CD4-positive, alpha-beta T cell treated with Interleukin-15 for 4 hours (primary cell): ENCODE measurements around the gene TADA2B.

ENCODE experiments used
- DNase-seq: peaks from one replicate; pipeline ENCODE4 v3.0.0-alpha.2; 2020; ENCODE audit warnings: low spot score

Gene TADA2B

DNA sequence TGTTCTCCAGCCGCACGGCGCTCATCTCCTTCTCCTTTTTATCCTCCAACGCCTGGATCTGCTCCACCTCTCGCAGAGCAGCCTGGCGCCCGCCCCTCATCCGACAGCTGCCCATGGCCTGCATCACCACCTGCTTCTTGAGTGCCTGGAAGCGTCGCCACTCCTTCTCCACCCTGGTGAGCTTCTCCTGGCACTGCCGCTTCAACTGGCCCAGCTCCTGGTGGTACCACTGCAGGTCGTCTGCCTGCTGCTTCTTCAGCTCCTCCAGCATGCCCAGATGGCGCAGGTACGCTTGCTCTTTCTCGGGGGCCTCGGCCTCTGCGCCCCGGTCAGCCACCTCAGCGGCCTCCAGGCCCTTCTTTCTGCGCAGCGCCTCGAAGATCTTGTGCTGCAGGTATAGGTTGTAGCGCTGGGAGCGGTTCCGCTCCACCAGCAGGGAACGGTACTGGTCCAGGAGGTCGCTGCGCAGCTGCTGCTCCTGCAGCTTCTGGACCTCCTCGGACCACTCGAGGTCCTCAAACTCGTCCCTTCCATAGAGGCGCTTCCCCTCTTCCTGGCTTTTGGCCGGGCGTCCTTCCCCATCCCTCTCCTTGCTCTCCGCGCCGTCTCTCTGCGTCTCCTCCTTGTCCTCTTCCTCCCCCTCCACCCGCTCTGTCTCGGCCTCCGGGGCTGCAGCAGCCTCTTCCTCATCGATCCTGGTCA lies 1.2 kb upstream of the TADA2B start:
- DNase-seq: no peak

DNA sequence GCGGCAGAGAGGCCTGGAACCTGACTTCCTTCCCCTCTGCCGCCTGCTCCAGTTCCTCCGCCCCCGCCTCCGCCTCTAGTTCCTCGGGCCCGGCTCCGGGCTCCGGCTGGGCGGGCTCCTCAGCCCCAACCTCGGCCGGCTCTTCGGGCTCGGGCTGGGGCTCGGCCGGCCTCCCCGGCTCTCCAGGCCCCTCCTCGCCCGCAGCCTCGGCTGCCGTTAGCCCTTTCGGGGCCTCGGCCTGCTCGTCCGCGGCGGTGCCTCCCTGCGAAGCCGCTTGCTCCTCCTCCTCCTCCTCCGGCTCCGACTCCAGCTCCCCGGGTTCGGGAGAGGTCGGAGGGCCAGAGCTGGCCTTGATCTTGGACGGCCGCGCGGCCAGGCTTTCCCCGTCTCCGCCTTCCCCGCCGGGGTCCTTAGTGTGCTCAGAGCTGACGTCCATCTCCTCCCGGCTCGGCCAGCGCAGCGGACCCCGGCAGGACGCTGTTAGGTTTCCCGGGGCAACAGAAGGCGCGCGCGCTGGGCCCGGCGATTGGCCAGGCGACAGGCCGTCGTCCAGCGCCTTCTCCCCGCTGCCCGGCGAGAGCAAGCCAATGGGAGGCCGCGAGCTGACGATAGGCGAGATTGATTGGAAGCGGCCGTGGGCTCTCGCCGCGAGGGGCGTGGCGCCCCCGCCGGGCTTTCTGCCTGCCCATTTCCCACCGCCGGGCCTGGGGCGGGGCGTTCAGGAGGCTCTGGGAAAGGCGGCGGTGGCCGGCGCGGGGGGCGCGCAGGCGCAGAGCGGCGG lies 479 bp upstream of the TADA2B start:
- DNase-seq: peak; percentile 96

DNA sequence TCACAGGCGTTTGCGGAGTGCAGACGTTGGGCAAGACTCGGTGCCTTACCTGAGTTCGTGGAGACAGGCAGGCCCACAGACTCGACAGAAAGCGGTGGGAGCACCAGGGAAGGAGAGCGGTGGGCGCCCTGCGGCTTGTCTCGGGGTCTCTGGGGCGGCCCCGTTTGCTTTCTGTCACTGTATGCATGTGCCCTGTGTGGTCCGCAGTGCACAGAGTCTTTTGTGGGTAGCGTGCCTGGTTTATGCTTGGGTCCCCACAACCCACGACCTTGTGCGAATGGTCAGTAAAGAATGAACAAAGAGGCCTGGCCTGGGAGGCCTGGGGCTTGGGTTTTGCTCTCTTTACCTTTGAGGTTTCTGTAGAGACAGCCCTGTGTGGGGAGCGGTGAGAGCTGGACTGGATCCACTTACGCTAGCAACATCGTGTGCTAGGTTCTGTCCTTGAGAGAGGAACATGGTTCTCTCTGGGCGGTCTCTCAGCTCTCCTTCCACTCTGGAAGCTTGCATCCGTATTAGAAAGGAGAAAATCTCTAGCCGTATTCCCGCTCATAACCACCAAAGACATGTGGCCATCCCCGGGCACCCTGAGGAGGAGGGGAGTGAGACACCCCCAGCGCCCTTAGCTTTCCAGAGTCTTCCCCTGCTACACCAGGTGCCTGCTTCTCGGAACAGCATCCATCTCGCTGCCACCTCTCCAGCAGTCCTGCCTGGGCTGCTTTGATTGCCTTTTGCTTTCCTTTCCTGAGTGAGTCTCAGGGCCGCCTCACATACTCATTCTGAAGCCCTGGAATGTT lies 1.2 kb downstream of the TADA2B start:
- DNase-seq: no peak

DNA sequence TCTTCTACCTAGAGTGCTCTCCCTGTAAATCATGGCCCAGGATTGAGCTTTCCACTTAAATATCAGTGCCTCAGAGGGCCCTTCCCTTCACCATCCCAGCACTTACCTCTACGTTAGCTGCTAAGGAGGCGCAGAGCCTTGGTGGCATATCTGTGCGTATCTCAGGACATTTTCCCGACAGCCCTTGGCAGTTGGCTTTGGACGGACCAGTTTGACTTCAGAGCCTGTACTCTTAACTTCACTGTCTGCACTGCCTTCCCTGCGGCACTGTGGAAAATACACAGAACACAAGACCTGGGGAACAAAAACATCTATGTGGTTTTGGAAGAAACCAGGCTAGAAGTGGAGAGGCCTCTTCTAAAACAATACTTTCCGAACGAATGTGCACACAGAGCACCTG lies 2.4 kb downstream of the TADA2B start:
- DNase-seq: no peak

DNA sequence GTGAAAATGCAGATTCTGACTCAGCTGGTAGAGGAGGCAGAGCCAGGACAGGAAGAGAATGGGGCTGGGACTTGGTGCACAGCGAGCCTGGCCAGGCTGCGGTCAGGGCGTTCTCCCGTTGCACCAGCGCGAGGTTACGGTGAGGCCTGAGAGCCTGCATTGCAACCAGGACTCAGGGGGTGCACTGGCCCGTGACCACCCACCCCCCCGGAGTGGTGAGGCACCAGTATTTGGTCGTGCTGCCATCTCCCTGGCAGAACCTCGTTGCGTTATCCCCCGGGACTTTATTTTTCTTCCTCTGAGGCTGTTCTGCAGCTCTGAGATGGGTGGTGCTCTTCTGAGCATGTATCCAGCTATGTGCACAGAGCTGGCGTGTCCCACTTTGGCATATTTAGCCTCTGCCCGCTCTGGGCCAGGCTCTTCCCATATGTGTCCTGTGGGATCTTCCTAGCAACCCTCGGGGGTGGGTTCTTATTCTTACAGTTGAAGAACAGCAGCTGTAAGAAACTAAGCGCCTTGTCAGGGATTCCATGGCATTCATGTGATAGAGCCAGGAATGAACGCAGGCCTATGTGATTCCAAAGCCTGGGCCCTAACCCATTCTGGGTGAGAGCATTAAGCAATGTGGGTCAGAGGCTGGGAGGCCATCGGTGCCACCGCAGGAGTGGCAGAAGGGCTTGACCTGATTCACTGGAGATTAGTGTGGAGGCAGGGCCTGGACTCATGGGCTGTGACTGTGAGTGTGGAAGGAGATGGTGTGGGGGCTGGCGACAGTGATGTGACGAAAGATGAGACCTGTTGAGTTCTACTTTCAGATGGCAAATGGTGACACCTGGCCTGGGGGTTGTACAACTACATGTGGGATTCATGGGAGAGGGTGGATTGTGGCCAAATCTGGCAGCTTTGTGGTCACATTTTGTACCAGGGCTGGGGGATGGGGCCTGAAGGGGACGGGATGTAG lies 3.1 kb downstream of the TADA2B start:
- no peak for DNase-seq

DNA sequence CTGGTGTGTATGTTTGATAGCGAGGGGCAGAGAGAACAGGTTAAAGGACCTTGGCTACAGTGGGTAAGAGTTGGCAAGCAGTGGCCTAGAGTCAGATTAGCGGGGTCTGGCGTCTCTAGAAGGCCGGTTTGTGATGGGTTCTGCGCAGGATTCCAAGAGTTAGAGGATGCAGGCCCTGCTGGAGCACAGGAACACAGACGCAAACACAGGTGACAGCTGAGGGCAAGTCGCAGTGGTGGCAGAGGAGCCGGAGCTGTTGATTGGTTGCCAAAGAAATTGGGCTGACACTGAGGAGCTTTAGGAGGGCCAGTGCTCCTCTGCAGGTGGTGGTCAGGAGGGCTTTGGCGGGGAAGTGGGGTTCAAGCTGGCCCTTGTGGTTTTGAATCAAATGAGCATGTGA lies 3.8 kb downstream of the TADA2B start:
- no peak for DNase-seq

DNA sequence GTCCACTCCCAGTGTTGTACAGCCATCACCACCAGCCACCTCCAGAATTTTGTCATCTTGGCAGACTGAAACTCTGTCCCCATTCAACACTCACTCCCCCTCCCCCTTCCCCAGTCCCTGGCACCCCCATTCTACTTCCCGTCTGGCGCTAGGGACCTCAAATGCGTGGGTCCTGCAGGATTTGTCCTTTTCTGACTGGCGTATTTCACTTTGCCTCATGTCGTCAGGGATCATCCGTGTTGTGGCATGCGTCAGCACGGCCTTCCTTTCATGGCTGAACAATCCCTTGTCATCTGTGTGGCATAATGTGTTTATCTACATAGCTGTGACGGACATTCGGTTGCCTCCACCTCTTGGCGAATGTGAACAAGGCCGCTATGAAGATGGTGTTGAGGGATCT lies 5.5 kb downstream of the TADA2B start:
- no peak for DNase-seq

DNA sequence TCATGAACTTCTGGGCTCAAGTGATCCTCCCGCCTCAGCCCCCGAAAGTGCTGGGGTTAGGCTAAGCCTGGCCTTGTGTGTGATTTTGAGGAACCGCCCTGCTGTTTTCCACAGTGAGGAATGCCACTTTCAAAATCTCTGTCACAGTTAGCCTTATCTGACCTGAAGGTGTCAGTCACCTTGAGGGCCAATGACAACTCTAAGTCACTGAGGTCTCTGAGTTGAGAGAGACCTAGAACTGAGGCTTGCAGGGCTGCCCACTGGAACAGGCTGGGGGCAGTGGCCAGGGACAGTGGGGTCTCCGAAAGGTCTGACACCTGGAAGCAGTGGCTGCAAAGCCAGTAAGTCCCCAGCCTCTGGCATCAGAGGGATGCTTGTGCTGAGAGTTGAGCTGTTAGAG lies 6.1 kb downstream of the TADA2B start:
- no peak for DNase-seq

DNA sequence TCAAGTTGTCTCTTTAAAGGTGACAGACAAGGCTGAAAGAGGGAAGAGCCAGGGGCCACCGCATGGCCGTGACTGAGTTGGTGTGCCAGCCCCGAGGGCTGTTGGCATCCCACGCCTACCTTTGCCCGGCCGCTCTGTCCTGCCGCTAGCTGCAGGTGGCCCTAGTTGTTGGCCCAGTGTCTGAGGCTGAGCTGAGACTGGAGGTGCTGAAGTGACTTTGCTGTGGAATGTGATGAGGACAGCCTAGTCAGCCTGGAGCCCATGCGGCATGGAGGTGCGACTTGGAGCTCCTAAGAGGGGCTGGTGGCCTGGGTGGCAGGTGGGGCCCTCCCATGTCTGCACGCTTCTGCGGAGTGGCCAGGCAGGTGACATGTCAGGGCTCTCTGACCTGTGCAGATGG lies 6.6 kb downstream of the TADA2B start:
- DNase-seq: no peak

DNA sequence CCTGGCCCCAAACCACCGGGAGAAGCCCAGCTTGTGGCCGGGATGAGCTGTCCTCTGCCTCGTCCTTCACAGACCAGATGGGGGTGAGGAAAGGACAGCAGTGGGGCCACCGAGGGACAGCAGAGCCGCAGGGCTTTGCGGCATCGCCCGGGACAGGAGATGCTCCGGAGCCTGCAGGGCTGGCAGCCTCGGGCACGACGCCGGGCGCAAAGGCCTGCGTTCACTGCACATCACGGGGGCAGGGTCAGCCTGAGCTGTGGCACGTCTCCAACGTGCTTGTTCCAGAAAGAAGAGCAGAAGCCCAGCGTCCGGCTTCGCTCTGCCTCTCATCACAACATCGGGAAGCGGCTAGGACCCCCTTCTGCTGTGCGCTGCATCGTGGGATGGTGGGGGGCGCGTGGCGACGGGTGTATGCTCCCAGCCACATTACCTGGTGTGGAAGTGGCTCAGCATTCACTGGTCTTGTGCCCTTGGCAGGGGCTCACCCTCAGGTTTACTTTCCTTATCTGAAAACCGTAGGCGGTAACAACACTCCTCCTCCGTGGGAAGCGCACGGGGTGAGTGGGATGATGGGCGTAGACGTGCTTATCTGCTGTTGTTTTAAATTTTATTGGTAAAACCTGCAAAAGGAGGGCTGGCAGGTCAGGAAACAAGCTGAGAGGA lies 7.4 kb downstream of the TADA2B start:
- DNase-seq: no peak

DNA sequence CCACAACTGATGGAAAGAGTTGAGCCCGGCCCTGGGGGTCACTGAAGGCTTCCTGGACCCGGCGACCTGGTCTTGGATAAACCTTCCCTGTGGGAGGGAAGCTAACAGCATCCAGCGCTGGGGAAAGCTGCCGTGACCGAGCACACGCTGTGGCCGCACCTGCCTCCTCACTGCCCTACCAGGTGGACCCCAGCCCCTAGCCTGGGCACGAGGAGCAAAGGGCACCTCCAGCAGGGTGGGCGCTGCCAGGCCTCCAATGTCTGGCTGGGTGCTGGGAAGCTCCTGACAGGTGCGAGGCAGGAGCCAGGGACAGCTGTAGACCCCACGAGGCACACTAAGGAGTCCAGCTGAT lies 7.9 kb downstream of the TADA2B start:
- DNase-seq: no peak

DNA sequence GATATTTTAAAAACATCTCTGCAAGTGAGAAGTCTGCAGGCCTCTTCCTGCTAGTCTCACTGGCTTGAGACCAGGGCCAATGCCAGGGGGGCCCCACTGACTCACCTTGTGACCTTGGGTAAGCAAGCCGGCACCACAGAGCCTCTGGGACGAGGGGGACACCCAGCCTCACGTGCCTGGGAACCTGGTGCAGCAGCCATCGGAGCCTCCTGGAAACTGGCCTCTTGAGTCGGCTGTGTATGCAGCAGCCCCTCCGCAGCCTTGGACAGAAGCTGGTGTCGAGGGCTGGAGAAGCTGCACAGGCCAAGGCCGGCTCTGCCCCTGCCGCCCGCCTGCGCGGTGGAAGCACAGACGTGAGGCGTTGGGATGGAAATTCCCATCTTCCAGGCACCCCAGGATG lies 8.7 kb downstream of the TADA2B start:
- no peak for DNase-seq

DNA sequence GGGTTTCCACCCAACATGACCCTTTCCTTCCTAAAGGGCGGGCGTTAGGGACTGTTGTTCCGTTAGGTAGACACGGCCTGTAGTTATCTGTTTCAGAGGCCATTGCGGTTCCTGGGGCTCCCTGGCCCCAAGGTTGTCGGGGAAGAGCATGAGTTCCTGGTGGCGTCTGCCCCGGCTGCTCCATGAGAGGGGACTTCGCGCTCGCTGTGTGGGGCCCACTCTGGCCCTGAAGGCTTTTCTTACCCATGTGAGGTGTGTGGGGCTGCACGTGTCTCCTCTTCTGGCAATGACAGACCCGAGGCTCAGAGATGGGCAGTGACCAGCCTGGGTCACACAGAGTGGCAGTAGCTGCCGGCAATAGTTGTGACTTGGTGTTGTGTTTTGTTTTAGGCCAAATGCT lies 9.1 kb downstream of the TADA2B start:
- DNase-seq: no peak

DNA sequence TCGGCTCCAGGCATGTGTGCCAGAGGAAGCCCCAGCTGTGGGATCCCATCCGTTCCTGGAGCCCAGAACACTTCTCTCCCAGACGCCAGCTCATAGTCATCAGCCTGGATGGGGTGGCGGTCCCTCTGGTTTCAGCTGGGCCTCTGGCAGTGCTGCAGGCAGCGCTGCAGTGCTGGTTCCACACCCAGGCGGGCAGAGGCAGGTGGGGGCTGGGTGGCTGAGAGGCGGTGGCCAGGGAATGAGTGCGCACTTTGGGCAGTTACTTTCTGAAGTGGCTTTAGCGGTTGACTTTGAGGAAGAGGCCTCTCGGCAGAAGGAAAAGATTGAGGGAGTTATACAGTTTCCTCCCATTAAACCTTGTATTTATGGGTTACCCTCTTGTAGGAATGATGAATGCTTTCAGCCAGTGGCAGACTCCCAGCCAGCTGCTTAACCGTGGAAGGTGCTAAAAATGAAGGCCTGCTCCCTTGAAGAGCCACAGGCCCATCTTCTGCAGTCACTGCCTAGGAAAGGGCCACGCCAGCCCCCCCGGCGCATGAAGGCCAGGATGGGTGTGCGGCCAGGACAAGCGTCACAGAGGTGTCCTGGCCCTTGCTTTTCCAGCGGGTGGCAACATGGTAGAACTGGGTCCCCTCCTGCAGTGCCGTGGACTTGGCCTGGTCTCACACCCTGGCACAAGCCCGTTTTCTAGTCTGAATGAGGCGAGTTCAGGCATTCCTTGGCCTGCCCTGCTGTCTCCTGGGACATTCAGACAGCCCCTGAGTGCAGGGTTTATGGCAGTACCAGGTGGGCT lies 9.9 kb downstream of the TADA2B start:
- DNase-seq: no peak

DNA sequence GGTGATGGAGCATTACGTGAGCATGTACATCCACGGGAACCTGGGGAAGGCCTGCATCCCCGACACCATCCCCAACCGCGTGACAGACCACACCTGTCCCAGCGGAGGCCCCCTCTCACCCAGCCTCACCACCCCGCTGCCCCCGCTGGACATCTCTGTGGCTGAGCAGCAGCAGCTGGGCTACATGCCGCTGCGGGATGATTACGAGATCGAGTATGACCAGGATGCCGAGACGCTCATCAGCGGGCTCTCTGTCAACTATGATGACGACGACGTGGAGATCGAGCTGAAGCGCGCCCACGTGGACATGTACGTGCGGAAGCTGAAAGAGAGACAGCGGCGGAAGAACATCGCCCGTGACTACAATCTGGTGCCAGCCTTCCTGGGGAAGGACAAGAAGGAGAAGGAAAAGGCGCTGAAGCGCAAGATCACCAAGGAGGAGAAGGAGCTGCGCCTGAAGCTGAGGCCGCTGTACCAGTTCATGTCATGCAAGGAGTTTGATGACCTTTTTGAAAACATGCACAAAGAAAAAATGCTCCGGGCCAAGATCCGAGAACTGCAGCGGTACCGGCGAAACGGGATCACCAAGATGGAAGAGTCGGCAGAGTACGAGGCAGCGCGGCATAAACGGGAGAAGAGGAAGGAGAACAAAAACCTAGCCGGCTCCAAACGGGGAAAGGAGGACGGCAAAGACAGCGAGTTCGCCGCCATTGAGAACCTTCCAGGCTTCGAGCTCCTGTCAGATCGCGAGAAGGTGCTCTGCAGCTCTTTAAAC lies 11.1 kb downstream of the TADA2B start:
- no peak for DNase-seq

DNA sequence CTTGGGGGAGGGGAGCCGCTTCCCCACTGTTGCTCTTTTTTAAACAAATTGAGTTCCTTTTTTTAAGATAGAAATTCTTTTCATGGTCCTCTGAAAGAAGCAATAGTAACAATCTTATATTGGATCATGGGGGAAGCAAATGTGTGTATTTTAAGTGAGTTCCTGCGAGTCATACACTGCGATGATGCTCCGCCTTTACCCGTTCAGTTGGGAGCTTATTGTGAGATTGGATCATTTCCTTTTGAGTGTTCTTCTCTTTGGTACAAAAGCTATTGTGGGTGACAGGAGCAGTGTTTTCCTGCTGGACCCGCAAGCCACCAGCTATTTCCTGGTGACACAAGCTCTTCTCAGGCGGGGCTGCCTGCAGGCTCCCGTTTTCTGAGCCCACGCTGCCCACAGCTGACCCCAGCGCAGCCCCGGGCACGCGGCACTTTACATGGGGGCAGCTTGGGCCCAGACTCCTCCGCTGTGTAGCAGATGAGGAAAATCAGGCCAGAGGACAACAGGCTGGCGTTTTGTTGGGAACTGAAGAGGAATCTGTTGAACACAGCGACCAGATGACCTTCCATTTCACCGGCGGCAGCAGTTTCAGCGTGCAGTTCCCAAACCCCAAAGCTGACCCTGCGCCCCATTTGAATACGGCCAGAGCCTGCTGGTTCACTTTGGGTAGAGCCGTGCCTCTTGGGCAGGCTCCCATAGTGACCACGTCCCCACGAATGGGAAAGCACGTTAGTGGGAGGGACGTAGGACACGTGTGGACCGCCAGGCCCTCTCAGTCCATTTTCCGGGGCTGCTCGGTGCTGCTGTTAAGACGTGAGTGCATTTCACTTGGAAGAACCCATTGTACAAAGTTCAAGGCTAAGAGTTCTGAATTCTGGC lies 12.2 kb downstream of the TADA2B start:
- no peak for DNase-seq

DNA sequence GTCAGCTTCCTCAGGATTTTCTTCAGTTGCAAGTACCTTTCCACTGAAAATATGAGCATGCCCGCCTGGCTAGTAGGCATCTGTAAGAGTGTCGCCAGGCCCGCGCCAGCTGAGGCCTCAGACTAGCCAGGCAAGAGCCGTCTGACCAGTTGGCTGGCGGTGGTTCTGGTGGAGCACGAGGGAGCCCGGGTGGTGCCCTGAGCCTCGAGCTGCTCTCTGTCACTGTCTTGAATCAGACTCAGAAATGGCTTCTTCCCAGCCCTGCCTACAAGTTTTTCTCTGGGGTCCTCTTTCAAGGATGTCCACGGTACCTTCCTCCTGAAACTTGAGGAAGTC lies 12.8 kb downstream of the TADA2B start:
- no peak for DNase-seq

DNA sequence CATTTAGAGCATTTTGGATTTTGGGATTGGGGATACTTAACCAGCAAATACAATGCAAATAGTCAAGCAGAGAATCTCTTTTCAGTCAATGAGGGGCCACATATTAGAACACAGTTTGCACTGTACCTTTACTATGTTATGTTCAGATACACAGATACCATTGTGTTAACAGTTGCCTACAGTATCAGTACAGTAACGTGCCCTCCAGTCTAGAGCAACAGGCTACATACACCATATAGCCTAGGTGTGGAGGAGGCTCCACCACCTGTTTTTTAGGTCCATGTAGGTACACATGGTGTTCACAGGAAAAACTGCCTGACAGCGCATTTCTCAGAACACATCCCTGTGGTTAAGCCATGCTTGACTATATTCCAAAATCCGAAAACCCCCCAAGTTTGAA lies 15.6 kb downstream of the TADA2B start:
- DNase-seq: no peak

DNA sequence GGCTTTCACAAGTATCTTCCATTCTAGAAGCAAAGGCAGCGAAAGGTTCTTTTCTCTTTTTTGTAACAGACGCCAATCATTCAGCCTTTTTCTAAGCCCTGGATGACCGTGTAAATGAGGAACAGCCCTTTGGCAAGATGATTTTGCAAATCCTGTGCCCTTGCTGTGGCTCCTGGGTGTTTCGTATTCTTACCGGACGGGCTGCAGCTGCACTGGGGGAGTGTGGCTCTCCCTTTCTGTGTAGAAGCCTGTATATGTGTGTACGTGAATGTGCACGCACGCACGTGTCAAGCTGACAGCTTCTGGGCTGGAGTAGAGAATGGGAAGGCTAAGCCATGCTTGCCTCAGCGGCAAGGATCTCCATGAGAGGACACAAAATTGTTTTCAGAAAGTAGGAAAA lies 16.5 kb downstream of the TADA2B start:
- DNase-seq: no peak
